Measurements from ENCODE around the gene ELK4.

DNA sequence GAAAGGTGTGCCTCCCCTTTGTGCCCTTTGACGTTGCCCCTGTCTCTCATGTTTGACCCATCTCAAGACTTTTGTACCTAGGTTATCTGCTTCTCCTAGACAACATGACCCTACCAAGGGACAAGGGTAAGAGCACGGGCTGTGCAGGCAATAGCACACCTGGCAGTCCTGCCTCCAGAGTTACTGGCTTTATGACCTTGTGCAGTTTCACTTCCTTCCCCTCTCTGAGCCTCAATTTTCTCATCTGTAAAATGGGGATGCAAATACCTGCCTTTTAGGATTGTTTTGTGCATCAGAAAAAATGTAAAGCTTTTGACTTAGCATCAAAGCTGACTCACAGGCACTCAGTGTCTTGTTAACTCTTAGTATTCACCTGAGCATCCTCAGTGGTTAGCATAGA is 36.4 kb downstream of the ELK4 start:
- no peak for TF ChIP-seq NR1H2 (CRISPR knock-in tag; IDR thresholded peaks at IDR 0.05; ENCODE audit: borderline replicate concordance, low read depth)
- no peak for TF ChIP-seq SIN3A (IDR thresholded peaks at IDR 0.05; ENCODE audit: borderline replicate concordance, low read depth, low read length)
- no peak for TF ChIP-seq ZKSCAN8 (CRISPR knock-in tag; IDR thresholded peaks at IDR 0.05; ENCODE audit: borderline replicate concordance)
- TF ChIP-seq, protein P1, sequence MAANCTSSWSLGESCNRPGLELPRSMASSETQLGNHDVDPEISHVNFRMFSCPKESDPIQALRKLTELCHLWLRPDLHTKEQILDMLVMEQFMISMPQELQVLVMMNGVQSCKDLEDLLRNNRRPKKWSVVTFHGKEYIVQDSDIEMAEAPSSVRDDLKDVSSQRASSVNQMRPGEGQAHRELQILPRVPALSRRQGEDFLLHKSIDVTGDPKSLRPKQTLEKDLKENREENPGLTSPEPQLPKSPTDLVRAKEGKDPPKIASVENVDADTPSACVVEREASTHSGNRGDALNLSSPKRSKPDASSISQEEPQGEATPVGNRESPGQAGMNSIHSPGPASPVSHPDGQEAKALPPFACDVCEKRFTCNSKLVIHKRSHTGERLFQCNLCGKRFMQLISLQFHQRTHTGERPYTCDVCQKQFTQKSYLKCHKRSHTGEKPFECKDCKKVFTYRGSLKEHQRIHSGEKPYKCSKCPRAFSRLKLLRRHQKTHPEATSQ (CRISPR knock-in tag; IDR thresholded peaks at IDR 0.05; ENCODE audit: borderline replicate concordance) = no peak
